ENCODE results near the gene STK11IP. TPM values are rescaled to one million over a fixed set of nuclear protein-coding genes. Genes with fewer than 3 reads are reported as not detected.

The STK11IP gene
- total RNA-seq, 1 donor from 2014 or later, result 25.7 TPM

GRCh38 chr2:219609149-219609750, 11.6 kb downstream of the STK11IP start:
- peaks cover 38% of the 10 kb centered on the region for H3K36me3 ChIP-seq
- no peaks in the 10 kb centered on the region for H3K4me1 ChIP-seq
- ATAC-seq (no peak), DNase-seq (no peak)
- H3K27ac ChIP-seq, result no peak overlapping the region
- TF ChIP-seq, protein P1, sequence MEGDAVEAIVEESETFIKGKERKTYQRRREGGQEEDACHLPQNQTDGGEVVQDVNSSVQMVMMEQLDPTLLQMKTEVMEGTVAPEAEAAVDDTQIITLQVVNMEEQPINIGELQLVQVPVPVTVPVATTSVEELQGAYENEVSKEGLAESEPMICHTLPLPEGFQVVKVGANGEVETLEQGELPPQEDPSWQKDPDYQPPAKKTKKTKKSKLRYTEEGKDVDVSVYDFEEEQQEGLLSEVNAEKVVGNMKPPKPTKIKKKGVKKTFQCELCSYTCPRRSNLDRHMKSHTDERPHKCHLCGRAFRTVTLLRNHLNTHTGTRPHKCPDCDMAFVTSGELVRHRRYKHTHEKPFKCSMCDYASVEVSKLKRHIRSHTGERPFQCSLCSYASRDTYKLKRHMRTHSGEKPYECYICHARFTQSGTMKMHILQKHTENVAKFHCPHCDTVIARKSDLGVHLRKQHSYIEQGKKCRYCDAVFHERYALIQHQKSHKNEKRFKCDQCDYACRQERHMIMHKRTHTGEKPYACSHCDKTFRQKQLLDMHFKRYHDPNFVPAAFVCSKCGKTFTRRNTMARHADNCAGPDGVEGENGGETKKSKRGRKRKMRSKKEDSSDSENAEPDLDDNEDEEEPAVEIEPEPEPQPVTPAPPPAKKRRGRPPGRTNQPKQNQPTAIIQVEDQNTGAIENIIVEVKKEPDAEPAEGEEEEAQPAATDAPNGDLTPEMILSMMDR (IDR thresholded peaks at IDR 0.05), result no peak
- intact Hi-C loops (cut with DNase I), result no loop called here
- H3K27me3 ChIP-seq, result no peaks in the 10 kb centered on the region
- H3K4me3 ChIP-seq, result no peak overlapping the region
- H3K9me3 ChIP-seq, result no peaks in the 10 kb centered on the region

- Histone ChIP-seq H3K27ac (no peak overlapping the region), H3K9me3 (no peaks in the 10 kb centered on the region), H3K4me1 (no peaks in the 10 kb centered on the region), H3K36me3 (peaks cover 40% of the 10 kb centered on the region), H3K4me3 (no peak overlapping the region), H3K27me3 (no peaks in the 10 kb centered on the region)
- no peak for ATAC-seq
- intact Hi-C loops (cut with DNase I), result no loop called here
- DNase-seq, result no peak
- TF ChIP-seq, protein P1 (IDR thresholded peaks at IDR 0.05), result no peak
Measured at GRCh38 chr2:219611306-219611705, 13.6 kb downstream of the STK11IP start.

DNA sequence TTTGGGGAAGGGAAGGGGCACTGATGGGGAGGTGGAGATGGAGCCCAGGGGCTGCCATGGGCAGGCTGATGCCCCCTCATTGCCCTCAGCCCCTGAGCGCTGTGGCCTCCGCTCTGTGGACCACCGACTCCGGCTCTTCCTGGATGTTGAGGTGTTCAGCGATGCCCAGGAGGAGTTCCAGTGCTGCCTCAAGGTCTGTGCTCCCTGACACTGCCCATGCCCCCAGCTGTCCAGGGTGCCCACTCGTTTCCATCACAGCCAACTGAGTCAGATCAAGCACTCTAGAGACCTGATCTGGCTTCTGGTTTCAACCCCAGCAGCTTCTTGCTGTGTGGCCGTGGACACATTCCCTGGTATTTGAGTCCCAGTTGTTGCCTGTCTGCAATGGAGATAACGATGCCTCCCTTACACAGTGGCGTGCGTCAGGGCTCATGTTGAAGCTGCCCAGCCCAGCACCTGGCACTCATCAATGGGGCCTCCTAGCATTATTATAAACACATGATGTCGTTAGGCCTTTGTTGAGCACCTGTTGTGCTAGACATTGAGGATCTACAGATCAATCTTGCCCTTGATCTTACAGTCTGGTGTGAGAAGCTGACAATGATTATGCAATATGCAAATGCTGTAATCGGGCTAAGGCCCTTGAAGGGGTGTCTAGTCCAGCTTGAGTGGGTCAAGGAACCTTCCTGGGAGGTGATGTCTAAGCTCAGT, 14.4 kb downstream of the STK11IP start:
- Histone ChIP-seq H3K27me3 (no peaks in the 10 kb centered on the region), H3K9me3 (no peaks in the 10 kb centered on the region), H3K27ac (no peak overlapping the region), H3K4me1 (no peaks in the 10 kb centered on the region), H3K4me3 (no peak overlapping the region), H3K36me3 (peaks cover 37% of the 10 kb centered on the region)
- TF ChIP-seq, protein P1 (IDR thresholded peaks at IDR 0.05), result no peak
- intact Hi-C loops (cut with DNase I), result no loop called here
- DNase-seq, result no peak
- ATAC-seq, result no peak

- TF ChIP-seq, protein P1 (IDR thresholded peaks at IDR 0.05), result no peak
- no peaks in the 10 kb centered on the region for H3K27me3 ChIP-seq
- no peak for ATAC-seq
- no peaks in the 10 kb centered on the region for H3K9me3 ChIP-seq
- intact Hi-C loops (cut with DNase I), result no loop called here
- no peak overlapping the region for H3K4me3 ChIP-seq
- H3K27ac ChIP-seq, result no peak overlapping the region
- peaks cover 33% of the 10 kb centered on the region for H3K36me3 ChIP-seq
- no peaks in the 10 kb centered on the region for H3K4me1 ChIP-seq
- DNase-seq, result no peak
Measured at GRCh38 chr2:219612577-219613286, 15.1 kb downstream of the STK11IP start.

DNA sequence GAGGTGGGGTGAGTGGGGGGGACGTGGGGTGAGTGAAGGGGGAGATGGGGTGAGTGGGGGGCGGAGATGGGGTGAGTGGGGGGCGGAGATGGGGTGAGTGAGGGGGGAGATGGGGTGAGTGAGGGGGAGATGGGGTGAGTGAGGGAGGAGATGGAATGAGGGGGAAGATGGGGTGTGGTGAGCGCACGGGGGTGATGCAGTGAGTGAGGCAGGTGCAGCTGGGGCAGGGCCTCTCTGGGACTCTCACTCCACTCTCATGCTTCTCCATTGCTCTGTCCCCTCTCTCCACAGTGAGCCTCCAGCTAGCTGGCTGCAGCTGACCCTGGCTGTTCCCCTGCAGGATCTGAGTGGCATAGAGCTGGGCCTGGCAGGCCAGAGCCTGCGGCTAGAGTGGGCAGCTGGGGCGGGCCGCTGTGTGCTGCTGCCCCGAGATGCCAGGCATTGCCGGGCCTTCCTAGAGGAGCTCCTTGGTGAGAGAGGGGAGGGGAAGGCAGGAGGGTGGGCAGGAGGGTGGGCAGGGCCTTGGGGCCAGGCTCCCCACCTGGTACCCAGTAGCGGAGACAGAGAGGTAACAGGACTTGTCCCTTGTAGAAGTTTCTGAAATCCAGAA, 15.9 kb downstream of the STK11IP start:
- H3K4me3 ChIP-seq, result no peak overlapping the region
- no peak overlapping the region for H3K27ac ChIP-seq
- H3K4me1 ChIP-seq, result no peaks in the 10 kb centered on the region
- peaks cover 30% of the 10 kb centered on the region for H3K36me3 ChIP-seq
- intact Hi-C loops (cut with DNase I), result no loop called here
- TF ChIP-seq, protein P1 (IDR thresholded peaks at IDR 0.05), result no peak
- no peak for ATAC-seq
- DNase-seq, result no peak
- H3K27me3 ChIP-seq, result no peaks in the 10 kb centered on the region
- no peaks in the 10 kb centered on the region for H3K9me3 ChIP-seq

Data from upper lobe of right lung (tissue), 1 donor.